ENCODE results near the gene INSIG1.

GRCh38 chr7:155248366-155248756 lies 49.3 kb upstream of the INSIG1 start:
- no peak for TF ChIP-seq CTCF (IDR thresholded peaks at IDR 0.05)
- TF ChIP-seq POLR2A (IDR thresholded peaks at IDR 0.05) = no peak
